HG02763 (cell line): ENCODE results near the gene INTS6.

ENCODE experiments used
- ATAC-seq: cut with Tn5 transposase; IDR thresholded peaks from one replicate; pipeline ENCODE4 v1.9.1; 2021; ENCODE audit warnings: mild to moderate bottlenecking, moderate library complexity; ENCODE audit not compliant: unreplicated experiment

INTS6 gene

DNA sequence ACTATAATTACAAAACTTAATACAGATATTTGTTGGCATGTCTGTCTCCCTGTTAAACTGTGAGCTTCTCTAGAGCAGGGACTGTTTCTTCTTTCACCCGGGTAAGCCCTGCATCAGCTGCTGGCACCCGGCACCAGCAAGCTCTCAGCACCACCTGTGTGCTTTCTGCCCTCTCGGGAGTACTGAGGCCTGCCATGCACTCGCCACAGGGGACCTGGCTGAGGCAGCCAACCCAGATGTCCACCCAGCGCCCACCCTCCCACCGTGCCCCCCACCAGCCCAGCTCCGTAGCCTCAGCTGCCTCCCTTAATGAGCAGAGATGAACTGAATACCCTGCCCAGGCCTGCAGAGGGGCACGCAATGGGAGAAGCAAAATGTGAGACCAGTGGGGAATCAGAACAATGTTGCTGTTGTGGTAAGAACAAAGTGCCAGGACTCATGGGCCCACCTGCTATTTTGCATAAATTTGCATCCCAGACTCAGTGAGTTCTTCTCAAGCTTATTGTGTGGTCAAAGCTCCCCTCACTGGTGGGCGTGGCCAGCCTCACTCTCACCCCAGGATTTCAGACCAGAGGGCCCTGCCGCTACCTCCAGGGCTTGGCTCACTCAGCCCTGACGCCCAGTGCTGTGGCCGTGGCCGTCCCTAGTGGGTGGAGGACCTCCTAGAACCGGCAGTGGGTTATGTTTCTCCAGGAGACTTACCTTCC is 128.0 kb downstream of the INTS6 start:
- ATAC-seq = no peak

DNA sequence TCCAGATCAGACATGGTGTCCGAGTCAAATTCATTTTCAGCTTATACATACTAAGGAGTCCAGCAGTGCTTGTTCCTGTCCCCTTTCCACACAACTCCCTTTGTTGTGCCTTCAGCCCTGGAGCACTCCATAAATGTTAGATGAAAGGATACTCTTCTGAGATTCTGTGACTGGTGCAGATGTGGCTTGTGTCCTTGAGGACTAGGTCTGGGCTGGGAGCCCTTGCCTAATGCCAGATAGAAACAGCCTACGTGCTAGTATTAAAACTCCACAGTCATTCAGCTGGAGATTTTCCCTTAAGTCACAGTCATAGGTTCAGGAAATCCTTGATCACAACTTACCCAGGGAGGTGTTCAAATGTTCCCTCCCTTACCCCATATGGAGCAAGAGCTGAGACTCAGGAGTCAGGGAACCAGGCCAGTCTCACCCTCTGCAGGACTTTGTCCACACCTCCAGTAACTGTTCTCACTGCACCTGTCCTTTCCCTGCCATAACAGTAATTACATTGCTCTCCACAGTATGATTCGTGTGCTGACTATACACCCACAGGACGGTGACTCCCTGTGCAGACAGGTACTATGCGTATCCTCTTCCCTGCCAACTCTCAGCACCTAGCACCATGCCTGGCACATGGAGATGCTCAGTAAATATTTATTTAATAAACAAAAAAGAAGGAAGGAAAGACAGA is 128.9 kb downstream of the INTS6 start:
- ATAC-seq = no peak

DNA sequence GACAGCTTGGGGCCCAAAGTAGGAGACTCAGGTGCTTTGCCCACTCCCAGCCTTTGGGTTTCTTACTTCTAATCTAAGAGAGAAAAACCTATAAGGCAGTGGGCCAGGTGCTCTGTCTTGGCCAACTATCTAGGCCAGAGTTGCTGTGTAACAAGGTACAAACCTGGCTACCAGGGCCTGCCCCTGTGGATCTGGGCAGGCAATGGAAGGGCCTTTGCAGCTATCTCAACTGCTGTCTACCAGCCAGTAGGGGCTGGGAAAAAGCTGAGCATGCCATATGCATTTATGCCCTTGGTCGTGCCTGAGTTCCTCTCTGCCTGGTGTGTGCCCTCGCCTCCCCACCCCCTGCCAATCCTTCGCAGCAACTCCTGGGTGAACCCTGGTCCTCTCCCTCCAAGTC is 130.0 kb downstream of the INTS6 start:
- no peak for ATAC-seq

DNA sequence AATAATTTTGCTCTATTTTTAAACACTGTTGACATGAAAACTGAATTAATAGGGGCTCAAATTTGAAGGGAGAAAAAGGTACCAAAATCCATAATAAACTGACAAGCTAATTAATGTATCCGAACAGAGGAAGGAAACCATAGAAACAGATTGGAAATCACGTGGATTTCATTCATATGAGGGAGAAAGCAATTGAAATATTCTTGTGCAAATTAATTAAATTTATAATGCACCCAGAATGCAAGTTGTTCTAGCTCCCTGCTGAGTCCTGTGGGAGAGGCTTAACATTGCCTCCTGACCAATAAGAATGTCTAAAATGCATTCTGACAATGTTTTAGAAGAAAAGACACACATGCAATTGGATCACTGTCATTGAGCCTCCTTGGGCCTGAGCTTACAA is 131.0 kb downstream of the INTS6 start:
- no peak for ATAC-seq

DNA sequence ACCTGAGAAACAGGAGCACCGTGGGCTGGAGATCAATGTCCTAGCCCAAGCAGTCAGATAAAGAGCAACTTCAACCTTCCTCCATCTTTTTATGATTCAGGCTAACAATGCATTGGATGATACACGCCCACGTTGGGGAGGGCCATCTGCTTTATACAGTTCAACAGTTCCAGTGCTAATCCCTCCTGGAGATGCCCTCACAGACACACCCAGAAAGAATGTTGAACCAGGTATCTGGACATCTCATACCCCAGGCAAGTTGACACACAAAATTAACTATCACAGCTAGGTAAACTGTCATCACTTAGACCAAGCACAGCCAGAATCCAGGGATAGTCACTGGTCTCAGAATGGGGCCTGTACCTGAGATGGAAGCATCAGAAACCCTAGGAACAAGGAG is 134.0 kb downstream of the INTS6 start:
- no peak for ATAC-seq

DNA sequence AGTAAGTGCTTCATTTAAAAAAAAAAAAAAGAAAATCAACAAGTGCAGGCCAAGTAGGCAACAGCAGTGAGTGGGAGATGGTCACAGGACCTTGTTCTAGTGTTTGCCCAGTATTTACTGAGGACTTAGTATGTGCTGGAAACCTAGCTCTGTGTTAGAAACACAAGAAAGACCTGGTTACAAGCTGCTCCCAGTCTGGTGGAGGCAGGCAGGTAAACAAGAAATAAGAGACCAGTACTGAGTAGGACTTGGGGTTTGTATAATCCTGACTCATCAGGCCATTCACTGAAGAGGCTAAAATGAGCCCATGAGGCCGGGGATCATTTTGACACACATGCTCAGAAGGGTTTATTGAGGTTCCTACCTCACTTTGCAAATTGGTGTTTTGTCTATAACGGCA is 134.8 kb downstream of the INTS6 start:
- ATAC-seq = no peak

DNA sequence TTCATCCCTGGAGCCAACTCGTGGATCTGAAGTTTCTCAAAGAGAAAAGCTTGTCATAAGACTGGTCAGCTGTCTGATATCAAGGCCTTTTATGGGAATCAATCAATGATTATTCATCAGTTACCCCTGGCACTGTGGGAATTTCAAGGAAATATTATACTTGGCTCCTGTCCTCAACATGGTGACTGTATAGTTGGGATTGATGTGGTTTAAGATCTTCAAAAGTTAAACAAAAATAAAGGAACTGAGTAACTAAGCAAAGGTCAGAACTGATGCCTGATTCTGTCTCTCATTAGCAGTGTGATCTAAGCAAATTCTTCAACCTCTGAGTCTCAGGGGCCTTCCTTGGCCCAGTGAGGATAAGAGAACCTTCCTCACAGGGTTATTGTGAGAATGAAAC is 135.6 kb downstream of the INTS6 start:
- no peak for ATAC-seq

DNA sequence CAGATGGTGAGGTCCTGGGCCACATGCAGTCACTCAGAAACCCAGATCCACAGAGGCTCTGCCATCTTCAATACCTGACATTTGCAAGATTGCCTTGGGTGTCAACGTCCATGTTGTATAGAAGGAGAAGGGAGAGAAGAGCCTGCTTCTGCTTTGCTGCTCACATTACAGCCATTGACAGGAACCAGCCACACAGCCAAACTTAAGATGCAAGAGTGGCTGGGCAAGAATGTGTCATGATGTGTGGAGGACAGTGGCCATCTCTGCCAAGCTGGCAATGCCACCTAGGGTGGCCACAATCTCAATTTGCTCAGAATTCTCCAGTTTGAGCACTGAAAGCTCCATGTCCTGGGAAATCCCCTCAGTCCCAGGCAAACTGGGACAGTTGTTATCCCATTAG is 139.2 kb downstream of the INTS6 start:
- no peak for ATAC-seq

DNA sequence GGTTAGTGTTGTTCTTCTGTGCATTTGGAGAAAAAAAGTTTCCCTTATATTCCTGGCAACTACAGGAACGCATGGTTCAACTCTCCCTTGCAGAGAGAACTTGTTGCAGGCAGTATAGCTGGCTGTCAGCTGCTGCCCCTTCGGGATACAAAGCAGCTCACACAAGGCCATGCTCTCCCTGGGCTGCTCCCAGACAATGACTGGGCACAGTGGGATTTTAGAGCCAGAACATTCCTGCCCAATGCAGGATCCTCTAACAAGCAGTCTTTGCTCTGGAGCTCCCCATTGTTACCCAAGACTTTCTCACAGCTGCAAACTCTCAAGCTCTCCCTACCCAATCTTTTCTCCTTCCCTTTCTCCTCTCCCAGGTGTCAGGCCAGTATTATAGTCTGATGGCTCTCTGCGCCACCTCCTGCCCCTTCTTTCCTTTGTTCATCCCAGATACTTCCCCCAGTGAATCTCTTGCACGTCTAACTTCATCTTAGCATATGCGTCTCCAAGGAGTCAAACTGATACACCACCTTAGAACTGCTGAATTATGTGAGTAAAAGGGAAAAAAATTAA is 140.8 kb downstream of the INTS6 start:
- ATAC-seq = no peak
